Vagina (tissue), 2 donors: ENCODE data around the gene CRAMP1. TPM values are rescaled to one million over a fixed set of nuclear protein-coding genes. Genes with fewer than 3 reads are reported as not detected.

Experiments
- DNase-seq, 2 donors: peaks; one replicate each; pipeline ENCODE4 v3.0.0-alpha.2; 2017; ENCODE audit errors: extremely low spot score in 2 of 2
- H3K27ac ChIP-seq: fragments of 200-600 bp; sonication (generic); one replicate; pipeline ENCODE4 v1.5.1; 2019
- H3K27me3 ChIP-seq: fragments of 200-600 bp; sonication (generic); one replicate; pipeline ENCODE4 v1.5.1; 2019
- H3K36me3 ChIP-seq, 2 donors: fragments of 200-600 bp; sonication (generic); one replicate each; pipeline ENCODE4 v1.5.1; 2017 to 2019
- H3K4me1 ChIP-seq: fragments of 200-600 bp; sonication (generic); one replicate; pipeline ENCODE4 v1.5.1; 2019
- H3K4me3 ChIP-seq, 2 donors: fragments of 200-600 bp; sonication (generic); 1 replicate in 1 of 2; 2 replicates in 1 of 2; pipeline ENCODE4 v1.5.1; 2016 to 2019
- H3K9me3 ChIP-seq: fragments of 200-600 bp; sonication (generic); one replicate; pipeline ENCODE4 v1.5.1; 2019
- POLR2A ChIP-seq, 2 donors: fragments of 450-650 bp; IDR thresholded peaks; one replicate each; pipeline ENCODE4 v1.6.1; 2017; ENCODE audit warnings: antibody characterized with exemption in 2 of 2, mild to moderate bottlenecking in 2 of 2, moderate library complexity in 2 of 2
- POLR2AphosphoS5 ChIP-seq, 2 donors: sonication (generic); formaldehyde crosslinking; IDR thresholded peaks; one replicate each; pipeline ENCODE4 v1.9.0; 2017; ENCODE audit warnings: antibody characterized with exemption in 2 of 2, mild to moderate bottlenecking in 2 of 2, low read depth in 1 of 2; ENCODE audit not compliant: insufficient read depth in 1 of 2
- intact Hi-C: fragments of 100-400 bp; cut with DNase I; formaldehyde crosslinking; loops from one replicate; pipeline ENCODE4 v1.15.1; 2023
- total RNA-seq: library from RNA; depleted of rRNA; stranded (reverse); fragments of >200 nt; gene quantifications from one replicate; pipeline ENCODE4 v1.2.3, GENCODE V29; 2016
- TF ChIP-seq, protein P1 (sequence below), 3 experiments: fragments of 450-650 bp in 2 of 3; fragments of 200-600 bp in 1 of 3; sonication (generic) in 1 of 3; IDR thresholded peaks; one replicate each; pipeline ENCODE4 v1.5.1; 2017 to 2019; ENCODE audit warnings: antibody characterized with exemption in 3 of 3, mild to moderate bottlenecking in 2 of 3, moderate library complexity in 2 of 3

The CRAMP1 gene
- total RNA-seq, 1 donor from 2014 or later, result 13.8 TPM

DNA sequence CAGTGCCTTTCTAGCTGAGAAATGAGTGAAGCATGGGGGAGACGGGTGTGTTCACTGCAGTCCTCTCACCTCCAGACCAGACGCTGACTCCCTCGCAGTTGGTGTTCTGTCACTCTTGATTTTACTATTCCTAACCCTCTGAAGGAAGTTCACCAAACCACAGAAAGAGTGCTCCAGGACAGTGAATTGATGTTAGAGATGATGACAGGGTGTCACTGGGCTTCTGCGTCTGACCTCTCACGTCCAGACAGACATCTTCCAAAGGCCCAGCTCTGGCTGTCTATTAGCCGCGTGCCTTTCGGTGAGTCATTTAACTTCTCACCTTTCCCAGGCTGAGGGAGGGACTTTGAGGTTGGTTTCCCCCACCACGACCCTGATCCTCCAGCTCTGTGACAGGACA, 8.2 kb downstream of the CRAMP1 start:
- H3K27ac ChIP-seq, result no peak overlapping the region
- TF ChIP-seq POLR2AphosphoS5 (IDR thresholded peaks at IDR 0.05; ENCODE audit: insufficient read depth in 1 of 2, low read depth in 1 of 2) (no peak), POLR2A (IDR thresholded peaks at IDR 0.05) (no peak)
- TF ChIP-seq, protein P1, sequence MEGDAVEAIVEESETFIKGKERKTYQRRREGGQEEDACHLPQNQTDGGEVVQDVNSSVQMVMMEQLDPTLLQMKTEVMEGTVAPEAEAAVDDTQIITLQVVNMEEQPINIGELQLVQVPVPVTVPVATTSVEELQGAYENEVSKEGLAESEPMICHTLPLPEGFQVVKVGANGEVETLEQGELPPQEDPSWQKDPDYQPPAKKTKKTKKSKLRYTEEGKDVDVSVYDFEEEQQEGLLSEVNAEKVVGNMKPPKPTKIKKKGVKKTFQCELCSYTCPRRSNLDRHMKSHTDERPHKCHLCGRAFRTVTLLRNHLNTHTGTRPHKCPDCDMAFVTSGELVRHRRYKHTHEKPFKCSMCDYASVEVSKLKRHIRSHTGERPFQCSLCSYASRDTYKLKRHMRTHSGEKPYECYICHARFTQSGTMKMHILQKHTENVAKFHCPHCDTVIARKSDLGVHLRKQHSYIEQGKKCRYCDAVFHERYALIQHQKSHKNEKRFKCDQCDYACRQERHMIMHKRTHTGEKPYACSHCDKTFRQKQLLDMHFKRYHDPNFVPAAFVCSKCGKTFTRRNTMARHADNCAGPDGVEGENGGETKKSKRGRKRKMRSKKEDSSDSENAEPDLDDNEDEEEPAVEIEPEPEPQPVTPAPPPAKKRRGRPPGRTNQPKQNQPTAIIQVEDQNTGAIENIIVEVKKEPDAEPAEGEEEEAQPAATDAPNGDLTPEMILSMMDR (IDR thresholded peaks at IDR 0.05), result no peak
- H3K36me3 ChIP-seq, result peaks cover 0 to 20% of the 10 kb centered on the region in 2 donors
- no peaks in the 10 kb centered on the region for H3K27me3 ChIP-seq
- peaks cover 12% of the 10 kb centered on the region for H3K4me1 ChIP-seq
- intact Hi-C loops, result no loop called here
- no peak for DNase-seq
- H3K4me3 ChIP-seq, result no peak overlapping the region
- H3K9me3 ChIP-seq, result no peaks in the 10 kb centered on the region

DNA sequence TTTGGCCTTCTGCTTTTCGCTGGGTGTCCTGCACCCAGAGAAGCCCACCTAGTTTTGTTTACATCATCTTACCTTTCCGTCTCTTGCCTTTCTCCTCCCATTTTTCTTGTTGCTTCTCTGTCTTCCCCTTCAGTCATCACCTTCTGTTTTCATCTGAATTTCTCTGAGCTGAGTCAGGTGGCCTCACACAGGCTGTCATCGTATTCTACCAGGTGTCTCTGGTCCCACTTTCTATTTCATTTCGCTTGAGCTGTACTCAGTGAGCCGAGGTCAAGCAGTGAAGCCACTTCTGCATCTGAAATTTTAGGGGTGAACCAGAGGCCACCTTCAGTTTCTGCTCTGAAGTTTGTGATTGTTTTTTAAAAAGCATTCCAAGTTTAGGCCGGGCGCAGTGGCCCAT, 9.7 kb downstream of the CRAMP1 start:
- intact Hi-C loops, result no loop called here
- Histone ChIP-seq H3K27me3 (no peaks in the 10 kb centered on the region), H3K27ac (no peak overlapping the region), H3K36me3 (peaks cover 0 to 27% of the 10 kb centered on the region in 2 donors), H3K9me3 (no peaks in the 10 kb centered on the region), H3K4me3 (no peak overlapping the region), H3K4me1 (no peaks in the 10 kb centered on the region)
- DNase-seq, result no peak
- TF ChIP-seq POLR2A (IDR thresholded peaks at IDR 0.05) (no peak), POLR2AphosphoS5 (IDR thresholded peaks at IDR 0.05; ENCODE audit: insufficient read depth in 1 of 2, low read depth in 1 of 2) (no peak)
- TF ChIP-seq, protein P1 (IDR thresholded peaks at IDR 0.05), result no peak

DNA sequence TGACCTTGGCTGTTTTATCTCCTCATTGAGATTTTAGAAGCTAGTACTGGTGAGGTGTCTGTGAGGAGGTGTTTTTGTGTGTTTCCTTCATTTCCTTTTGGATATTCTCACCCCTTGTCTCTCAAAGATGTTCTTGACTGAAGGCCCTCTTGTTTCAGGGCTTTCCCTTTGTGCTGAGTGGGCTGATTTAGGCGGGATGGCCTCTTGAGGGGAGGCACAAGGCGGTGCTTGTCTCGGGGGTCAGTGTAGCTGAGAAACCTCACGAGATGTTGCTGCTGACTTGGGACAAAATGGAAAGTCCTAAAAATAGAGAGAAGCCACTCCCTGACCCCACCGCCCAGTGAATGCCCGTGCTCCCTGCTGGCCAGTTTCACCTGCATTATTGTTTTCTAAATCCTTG, 14.2 kb downstream of the CRAMP1 start:
- intact Hi-C loops, result no loop called here
- Histone ChIP-seq H3K27me3 (no peaks in the 10 kb centered on the region), H3K27ac (no peak overlapping the region), H3K36me3 (peaks cover 0 to 7% of the 10 kb centered on the region in 2 donors), H3K9me3 (no peaks in the 10 kb centered on the region), H3K4me1 (no peaks in the 10 kb centered on the region), H3K4me3 (no peak overlapping the region)
- DNase-seq, result no peak
- TF ChIP-seq, protein P1 (IDR thresholded peaks at IDR 0.05), result no peak
- TF ChIP-seq POLR2AphosphoS5 (IDR thresholded peaks at IDR 0.05; ENCODE audit: insufficient read depth in 1 of 2, low read depth in 1 of 2), result no peak
- no peak for TF ChIP-seq POLR2A (IDR thresholded peaks at IDR 0.05)

DNA sequence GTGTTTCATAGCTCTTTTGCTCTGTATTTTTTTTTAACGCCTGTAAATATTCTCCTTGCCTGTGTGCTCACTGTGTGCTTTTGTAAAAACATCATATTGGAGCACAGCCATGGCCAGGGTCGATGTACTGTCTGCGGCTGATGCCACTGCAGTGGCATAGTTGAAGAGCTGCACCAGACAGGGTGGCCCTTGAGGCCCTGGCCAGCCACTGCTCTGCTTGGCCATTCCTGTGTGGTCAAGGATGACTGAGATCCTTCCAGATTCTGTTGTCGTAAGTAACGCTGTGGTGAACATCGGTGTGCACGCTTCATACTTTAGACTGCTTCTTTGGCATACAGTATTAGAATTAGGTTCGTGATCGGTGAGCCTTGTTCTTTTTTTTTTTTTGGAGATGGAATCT, 14.6 kb downstream of the CRAMP1 start:
- no peaks in the 10 kb centered on the region for H3K9me3 ChIP-seq
- H3K4me1 ChIP-seq, result no peaks in the 10 kb centered on the region
- DNase-seq, result no peak
- H3K36me3 ChIP-seq, result peaks cover 0 to 8% of the 10 kb centered on the region in 2 donors
- TF ChIP-seq, protein P1 (IDR thresholded peaks at IDR 0.05), result no peak
- TF ChIP-seq POLR2A (IDR thresholded peaks at IDR 0.05) (no peak), POLR2AphosphoS5 (IDR thresholded peaks at IDR 0.05; ENCODE audit: insufficient read depth in 1 of 2, low read depth in 1 of 2) (no peak)
- H3K27ac ChIP-seq, result no peak overlapping the region
- intact Hi-C loops, result no loop called here
- H3K4me3 ChIP-seq, result no peak overlapping the region
- H3K27me3 ChIP-seq, result no peaks in the 10 kb centered on the region

DNA sequence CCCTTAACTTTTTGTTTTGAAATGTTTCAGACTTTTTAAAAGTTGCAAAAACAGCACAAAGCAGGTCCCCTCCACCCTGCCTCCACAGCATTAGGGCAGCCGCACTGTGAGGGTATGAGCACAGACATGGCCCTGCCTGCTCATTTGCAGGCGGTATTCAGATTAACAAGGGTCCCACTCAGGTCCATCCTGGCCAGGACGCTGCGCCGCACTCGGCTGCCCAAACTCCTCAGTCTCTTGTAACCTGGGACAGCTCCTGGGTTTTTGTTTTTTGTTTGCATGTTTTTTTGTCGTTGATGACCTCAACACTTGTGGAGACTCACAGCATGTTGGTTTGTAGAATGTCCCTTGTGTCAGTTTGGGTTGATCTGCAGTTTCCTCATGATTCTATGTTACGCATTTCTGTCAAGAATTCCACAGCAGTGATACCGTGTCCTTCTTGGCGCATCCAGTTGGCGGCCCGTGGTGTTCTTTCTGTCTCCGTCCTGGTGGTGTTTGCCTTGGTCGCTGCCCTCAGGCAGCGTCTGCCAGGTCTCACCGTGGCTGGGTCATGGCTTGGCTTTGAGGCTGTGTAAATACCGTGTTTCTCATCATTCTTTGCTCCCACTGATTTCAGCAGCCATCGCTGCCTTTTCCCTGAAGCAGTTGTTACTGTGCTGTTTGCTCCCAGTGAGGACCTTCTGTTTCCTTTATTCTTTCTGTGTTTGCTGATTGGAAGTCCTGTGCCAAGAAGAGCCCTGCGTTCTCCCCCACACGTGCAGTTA, 18.5 kb downstream of the CRAMP1 start:
- Histone ChIP-seq H3K27me3 (no peaks in the 10 kb centered on the region), H3K27ac (no peak overlapping the region), H3K9me3 (no peaks in the 10 kb centered on the region), H3K4me3 (no peak overlapping the region), H3K36me3 (peaks cover 0 to 43% of the 10 kb centered on the region in 2 donors), H3K4me1 (no peaks in the 10 kb centered on the region)
- TF ChIP-seq, protein P1 (IDR thresholded peaks at IDR 0.05), result no peak
- no peak for TF ChIP-seq POLR2AphosphoS5 (IDR thresholded peaks at IDR 0.05; ENCODE audit: insufficient read depth in 1 of 2, low read depth in 1 of 2)
- TF ChIP-seq POLR2A (IDR thresholded peaks at IDR 0.05), result no peak
- intact Hi-C loops, result no loop called here
- DNase-seq, result no peak
